Stimulated activated CD8-positive, alpha-beta memory T cell treated with anti-CD3 and anti-CD28 coated beads, Interleukin-12 subunit alpha, Interleukin-12 subunit beta, amount 100 ng/mL, for 24 hours (primary cell): ENCODE results near the gene GPD1.

ENCODE experiments used
- DNase-seq: peaks from one replicate; pipeline ENCODE4 v3.0.0-alpha.2; 2020; ENCODE audit errors: extremely low read depth

The GPD1 gene

DNA sequence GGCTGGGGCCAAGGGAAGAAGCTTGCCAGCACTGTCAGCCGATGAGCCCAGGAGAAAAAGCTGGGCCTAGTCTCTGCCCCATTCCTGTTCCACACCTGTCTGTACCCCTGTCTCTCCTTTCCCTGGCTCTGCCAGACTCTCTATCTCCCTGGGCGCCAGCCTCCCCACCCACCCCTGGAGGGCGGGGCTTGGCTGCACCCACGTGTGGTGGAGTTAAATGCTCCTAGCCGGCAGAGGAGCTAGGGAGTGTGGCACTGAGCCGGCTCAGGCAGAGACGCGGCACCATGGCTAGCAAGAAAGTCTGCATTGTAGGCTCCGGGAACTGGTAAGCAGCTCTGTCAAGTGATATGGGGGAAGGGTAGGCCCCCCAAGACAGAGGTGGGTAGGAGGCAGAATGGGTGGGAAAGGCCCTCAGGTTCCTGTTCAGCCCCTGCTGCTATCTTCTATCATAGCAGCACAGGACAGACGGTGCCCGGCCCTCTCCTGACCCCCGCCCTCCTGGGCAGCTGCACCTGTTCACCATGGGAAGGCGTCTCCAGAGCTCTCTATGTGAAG lies at the start of gene GPD1:
GPD1 (plus strand) TSS at position 242 of the 555 bp plus-strand sequence; CDS start at position 285, 43 bp downstream.
- no peak for DNase-seq

- DNase-seq: no peak
These were observed 47.8 kb upstream of the GPD1 start for GRCh38 chr12:50055831-50056638.

GRCh38 chr12:50056639-50056976 lies 47.2 kb upstream of the GPD1 start:
- no peak for DNase-seq

- DNase-seq: no peak
These were observed 46.6 kb upstream of the GPD1 start, which contains the start of gene ASIC1 for GRCh38 chr12:50057000-50057841. Gene ASIC1 (plus strand): TSS chr12:50057596. CDS start chr12:50058767, 1,171 bp downstream.

DNA sequence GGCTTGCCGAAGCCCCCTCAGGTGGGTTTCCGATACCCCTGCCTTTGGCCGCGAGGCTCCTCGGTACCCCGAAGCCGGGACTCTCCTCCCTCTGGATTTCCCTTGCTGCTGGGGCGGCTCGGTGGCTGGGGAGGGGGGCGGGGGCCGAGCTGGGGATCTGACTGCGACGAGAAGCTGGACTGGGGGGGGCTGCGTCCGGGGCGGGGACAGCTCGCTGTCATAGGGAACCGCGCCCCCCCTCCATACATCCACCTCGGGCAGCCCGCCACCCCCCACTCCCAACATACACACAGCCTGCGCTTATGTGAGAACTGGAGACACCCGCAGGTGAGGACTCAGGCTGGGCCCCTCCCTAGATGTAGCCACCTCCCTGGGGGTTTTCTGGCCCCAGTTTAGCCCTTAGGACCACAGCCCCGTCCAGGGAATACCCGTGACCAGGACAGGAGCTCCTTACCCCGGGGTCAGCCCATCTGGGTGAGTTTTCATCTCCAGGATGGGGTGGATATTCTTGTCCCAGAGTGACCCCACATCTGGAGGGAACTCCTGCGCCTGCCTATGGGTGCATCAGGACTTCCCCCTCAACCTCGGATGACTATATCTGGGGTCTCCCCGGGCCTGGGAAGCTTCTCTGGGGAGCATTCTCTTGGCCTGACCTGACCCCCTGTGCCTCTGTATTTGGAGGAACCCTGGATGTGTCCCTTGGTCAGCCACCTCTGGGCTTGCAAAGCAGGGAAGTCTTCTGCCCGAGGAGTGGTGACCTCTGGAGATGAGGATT lies 45.7 kb upstream of the GPD1 start:
- no peak for DNase-seq

GRCh38 chr12:50058743-50059312 lies 45.0 kb upstream of the GPD1 start:
- DNase-seq: no peak

DNA sequence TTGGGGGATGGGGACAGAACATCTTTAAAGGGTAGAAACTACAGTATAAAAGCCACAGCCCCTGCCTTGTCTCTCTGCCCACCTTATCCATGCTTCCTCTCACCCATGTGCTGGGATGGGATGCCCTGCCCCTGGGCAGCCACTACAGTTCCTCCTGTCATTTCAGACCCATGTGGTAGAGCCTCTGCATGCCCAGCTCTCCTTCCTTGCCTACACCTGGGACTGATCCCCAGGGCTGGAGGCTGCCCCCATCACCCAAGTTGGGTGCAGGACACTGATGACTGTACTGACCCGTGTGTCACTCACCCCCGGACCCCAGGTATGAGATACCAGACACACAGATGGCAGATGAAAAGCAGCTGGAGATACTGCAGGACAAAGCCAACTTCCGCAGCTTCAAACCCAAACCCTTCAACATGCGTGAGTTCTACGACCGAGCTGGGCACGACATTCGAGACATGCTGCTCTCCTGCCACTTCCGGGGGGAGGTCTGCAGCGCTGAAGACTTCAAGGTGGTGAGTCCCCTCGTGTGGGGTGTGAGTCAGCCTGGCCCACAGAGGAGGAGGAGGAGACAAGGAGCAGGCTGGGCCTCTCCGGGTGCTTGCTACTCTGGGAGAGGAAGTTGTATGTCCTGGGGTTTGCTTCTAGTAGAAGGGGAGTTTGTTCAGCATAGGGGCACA lies 44.2 kb upstream of the GPD1 start:
- DNase-seq: peak; percentile 31

- DNase-seq: no peak
These were observed 43.7 kb upstream of the GPD1 start for GRCh38 chr12:50060120-50060468.

GRCh38 chr12:50061171-50061570 lies 42.6 kb upstream of the GPD1 start:
- DNase-seq: no peak

DNA sequence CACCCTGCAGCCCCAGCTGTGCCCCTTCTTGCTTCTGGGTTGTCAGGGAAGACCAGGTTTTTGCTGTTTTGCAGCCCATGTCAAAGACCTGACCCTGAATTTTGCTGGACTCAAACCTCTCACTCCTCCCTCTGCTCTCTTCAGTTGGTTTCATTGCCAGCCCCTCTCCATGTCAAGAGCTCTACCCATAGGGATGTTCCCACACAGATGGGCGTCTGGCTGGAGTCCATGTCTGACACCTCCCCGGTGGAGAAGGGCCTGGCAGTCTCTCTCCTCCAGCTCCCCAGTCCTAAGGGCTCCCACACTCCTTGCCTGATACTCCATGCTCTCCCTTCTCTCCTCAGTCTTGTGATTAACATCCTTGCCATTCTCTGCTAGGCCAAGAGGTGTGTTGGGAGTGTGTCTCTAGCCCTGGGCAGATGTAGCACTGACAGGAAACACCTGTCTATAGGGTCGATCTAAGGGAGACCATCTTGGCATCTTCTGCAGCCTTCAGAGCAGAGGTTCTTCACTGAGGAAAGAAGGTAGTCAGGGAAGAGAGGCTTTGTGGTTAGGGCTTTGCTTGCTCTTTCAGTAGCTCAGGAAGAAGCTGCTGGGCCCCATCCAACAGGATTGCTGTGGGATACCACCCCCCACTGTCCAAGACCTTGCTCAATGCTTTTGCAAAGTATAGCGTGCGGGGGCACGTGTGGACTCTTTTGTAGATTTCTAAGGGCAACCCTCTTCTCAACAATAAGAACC lies 41.7 kb upstream of the GPD1 start:
- no peak for DNase-seq

DNA sequence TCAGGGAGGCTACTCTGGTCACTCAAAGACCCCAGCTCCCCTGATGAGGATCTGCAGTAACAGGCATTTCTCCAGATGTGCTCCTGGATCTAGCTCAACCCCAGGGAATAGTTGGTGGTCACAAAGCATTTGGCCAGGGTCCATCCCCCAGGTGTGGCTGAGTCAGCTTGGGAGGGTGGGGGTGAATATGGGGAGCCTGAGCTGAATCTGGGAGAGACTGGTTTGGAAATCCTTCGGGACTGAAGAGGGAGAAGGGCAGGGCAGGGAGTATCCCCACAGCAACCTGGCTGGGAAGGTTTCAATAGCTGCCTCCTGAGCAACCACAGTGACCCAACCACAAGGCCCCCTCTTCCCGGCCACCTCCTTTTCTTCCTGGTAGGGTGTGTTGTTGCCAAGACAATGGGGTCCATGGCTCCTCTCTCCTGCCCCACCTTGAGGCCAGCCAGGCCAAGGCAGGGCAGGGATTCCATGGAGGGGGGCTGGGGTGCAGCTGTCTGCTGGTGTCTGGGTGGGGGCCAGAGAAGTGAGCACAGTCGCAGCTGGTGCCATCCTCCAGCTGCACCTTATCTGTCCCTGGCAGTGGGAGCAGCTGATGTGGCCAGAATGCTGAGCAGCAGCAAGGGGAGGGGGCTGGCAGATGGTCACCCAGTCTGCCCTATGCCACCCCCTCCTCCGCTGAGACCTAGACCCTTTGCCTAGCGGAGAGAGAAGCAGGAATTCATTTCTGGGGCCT lies 40.9 kb upstream of the GPD1 start:
- no peak for DNase-seq

DNA sequence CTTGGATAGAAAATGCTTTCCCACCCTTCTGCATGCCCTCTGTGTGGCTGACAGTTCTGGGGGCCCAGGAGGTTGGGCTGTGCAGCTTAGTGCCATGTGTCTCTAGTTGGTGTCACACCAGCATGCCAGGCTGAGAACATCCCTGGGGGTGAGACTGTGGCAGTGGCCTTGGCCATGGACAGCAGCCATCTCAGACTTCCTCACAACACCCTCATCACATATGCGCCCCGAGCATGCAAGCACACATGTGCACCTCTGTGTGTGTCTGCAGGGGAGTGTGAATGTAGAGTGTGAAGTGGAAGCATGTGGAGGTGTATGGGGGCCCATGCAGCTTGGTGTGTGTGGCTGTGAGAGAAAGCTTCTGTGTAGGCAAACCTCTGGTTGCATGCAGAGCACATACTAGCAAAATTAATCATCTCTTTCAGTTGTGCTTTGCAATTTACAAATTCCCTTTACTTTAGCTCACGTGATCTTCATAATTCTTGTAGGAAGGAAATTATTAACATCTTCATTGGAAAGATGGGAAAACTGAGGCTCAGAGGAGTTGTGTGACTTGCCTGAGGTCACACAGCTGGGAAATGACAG lies 38.0 kb upstream of the GPD1 start:
- DNase-seq: no peak

GRCh38 chr12:50066402-50066801 lies 37.4 kb upstream of the GPD1 start:
- no peak for DNase-seq

DNA sequence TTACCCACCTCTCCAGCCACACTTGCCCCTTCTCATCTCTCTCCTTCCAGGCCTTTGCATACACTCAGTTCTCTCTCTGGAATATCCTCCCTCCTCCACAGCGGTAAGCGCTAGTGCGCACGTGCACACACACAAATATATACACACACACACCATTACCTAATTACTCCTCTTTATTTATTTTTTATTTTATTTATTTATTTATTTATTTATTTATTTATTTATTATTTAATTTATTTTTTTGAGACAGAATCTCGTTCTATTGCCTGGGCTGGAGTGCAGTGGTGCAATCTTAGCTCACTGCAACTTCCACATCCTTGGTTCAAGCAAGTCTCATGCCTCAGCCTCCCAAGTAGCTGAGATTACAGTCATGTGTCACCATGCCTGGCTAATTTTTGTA lies 34.7 kb upstream of the GPD1 start:
- DNase-seq: no peak

- DNase-seq: no peak
These were observed 34.3 kb upstream of the GPD1 start for GRCh38 chr12:50069539-50069938.

DNA sequence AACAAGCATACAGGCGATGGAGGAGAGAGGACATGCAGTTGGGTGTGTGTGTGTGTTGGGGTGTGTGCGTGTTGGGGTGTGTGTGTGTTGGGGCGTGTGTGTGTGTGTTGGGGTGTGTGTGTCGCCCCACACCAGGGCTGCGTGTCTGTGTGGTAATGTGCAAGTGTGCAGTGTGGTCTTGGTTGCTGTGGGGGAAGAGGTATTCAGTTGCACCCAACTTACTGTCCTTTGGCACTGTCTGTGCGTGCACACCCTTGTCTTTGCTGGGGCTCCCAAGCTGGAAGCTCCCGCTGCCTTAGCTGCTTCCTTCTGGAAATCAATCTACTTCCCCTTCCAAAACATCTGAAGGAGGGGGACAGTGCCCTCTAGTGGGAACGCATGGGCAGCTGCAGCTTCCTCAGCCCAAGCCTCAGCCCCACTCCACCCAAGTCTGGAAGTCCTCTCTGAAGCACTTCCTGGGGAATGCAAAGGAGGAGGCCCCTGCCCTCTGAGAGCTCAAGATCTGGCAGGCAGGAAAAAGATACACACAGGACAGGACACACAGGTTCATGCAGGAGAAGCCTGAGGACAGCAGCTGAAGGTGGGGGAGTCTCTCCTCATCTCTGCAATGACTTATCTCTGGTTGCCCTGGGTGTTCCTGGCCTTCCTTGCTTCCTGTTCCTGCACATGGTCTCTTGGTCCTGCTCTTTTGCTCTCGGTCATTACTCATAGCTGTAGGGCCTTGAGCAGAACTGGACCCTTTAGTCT lies 33.3 kb upstream of the GPD1 start:
- DNase-seq: no peak

- no peak for DNase-seq
These were observed 31.5 kb upstream of the GPD1 start for GRCh38 chr12:50072198-50072907.

- DNase-seq: no peak
These were observed 30.6 kb upstream of the GPD1 start for GRCh38 chr12:50073206-50073605.
